CD4-positive, CD25-positive, alpha-beta regulatory T cell (primary cell): ENCODE measurements around the gene MARCHF5. TPM values are rescaled to one million over a fixed set of nuclear protein-coding genes. Genes with fewer than 3 reads are reported as not detected.
"Not testable (repeated sequence)": the region's sequence is repeated elsewhere in the genome, so short reads cannot be mapped to it uniquely, and the experiment has no call there.

Source experiments
- ATAC-seq, 2 donors: fragments of 150-1000 bp; cut with Tn5 transposase; one replicate each; pipeline ENCODE4 v1.10.0; 2021; ENCODE audit warnings: low read depth in 2 of 2, moderate number of reproducible peaks in 2 of 2, moderate library complexity in 1 of 2
- DNase-seq, 3 donors: peaks; one replicate each; pipeline versions ENCODE4 v3.0.0 to v3.0.0-alpha.2; 2012 to 2022; ENCODE audit warnings: mixed read lengths in 1 of 3
- H3K27ac ChIP-seq: one replicate; pipeline ENCODE4 v1.7.0; 2013; ENCODE audit warnings: mild to moderate bottlenecking, low read length; ENCODE audit not compliant: insufficient read depth, poor library complexity, severe bottlenecking
- H3K27me3 ChIP-seq: one replicate; pipeline ENCODE4 v1.7.0; 2013; ENCODE audit warnings: low read length; ENCODE audit not compliant: control insufficient read depth, insufficient read depth
- H3K36me3 ChIP-seq: one replicate; pipeline ENCODE4 v1.7.0; 2013; ENCODE audit warnings: mild to moderate bottlenecking, low read length, moderate library complexity; ENCODE audit not compliant: control insufficient read depth, insufficient read depth
- H3K4me1 ChIP-seq: 2 replicates; pipeline ENCODE4 v1.7.0; 2013; ENCODE audit warnings: mild to moderate bottlenecking, low read length; ENCODE audit not compliant: insufficient read depth, control insufficient read depth, poor library complexity, severe bottlenecking
- H3K4me3 ChIP-seq: one replicate; pipeline ENCODE4 v1.7.0; 2013; ENCODE audit warnings: low read depth, mild to moderate bottlenecking, low read length, moderate library complexity
- H3K9me3 ChIP-seq, 2 experiments: 1 replicate in 1 of 2; 2 replicates in 1 of 2; pipeline ENCODE4 v1.7.0; 2013; ENCODE audit warnings: low read length in 2 of 2, mild to moderate bottlenecking in 1 of 2, moderate library complexity in 1 of 2; ENCODE audit not compliant: control insufficient read depth in 2 of 2
- H3K27ac Mint-ChIP-seq, 3 donors: one replicate each; pipeline ENCODE4 v1.8.0; 2020 to 2022; ENCODE audit warnings: mild to moderate bottlenecking in 3 of 3, mixed read lengths in 3 of 3, moderate library complexity in 2 of 3
- H3K27me3 Mint-ChIP-seq: one replicate; pipeline ENCODE4 v1.8.0; 2022; ENCODE audit warnings: mild to moderate bottlenecking, mixed read lengths
- H3K36me3 Mint-ChIP-seq: one replicate; pipeline ENCODE4 v1.8.0; 2020; ENCODE audit warnings: mixed read lengths
- H3K4me1 Mint-ChIP-seq, 4 donors: one replicate each; pipeline ENCODE4 v1.8.0; 2020 to 2022; ENCODE audit warnings: mixed read lengths in 4 of 4, mild to moderate bottlenecking in 1 of 4
- H3K4me3 Mint-ChIP-seq, 4 donors: one replicate each; pipeline ENCODE4 v1.8.0; 2020 to 2022; ENCODE audit warnings: mild to moderate bottlenecking in 4 of 4, mixed read lengths in 4 of 4, moderate library complexity in 3 of 4
- H3K9me3 Mint-ChIP-seq, 7 donors: one replicate each; pipeline ENCODE4 v1.8.0; 2020 to 2022; ENCODE audit warnings: mixed read lengths in 7 of 7, mild to moderate bottlenecking in 3 of 7, moderate library complexity in 2 of 7
- polyA plus RNA-seq, 4 donors: library from polyadenylated mRNA; unstranded; fragments of 300-500 nt; fragmentation: Illumina TruSeq; gene quantifications; one replicate each; pipeline ENCODE4 v1.2.3, GENCODE V29; 2021
- total RNA-seq: library from RNA; stranded (reverse); gene quantifications from one replicate; pipeline ENCODE4 v1.2.3, GENCODE V29; 2022

Gene MARCHF5
- total and polyA plus RNA-seq, 5 donors from 2014 or later = 21.8 to 36.6 (median 27.2) TPM

GRCh38 chr10:92342796-92343195, 51.8 kb downstream of the MARCHF5 start:
- Histone ChIP-seq H3K9me3 (no peaks in the 10 kb centered on the region), H3K4me3 (no peak overlapping the region), H3K36me3 (peaks cover 20% of the 10 kb centered on the region), H3K4me1 (no peaks in the 10 kb centered on the region), H3K27ac (no peak overlapping the region), H3K27me3 (no peaks in the 10 kb centered on the region)
- peak overlapping the region in 1 of 3 donors; percentile 28 for H3K27ac Mint-ChIP-seq
- H3K27me3 Mint-ChIP-seq = no peaks in the 10 kb centered on the region
- no peak for DNase-seq
- H3K36me3 Mint-ChIP-seq = peaks cover 20% of the 10 kb centered on the region
- H3K9me3 Mint-ChIP-seq = no peaks in the 10 kb centered on the region
- no peak overlapping the region for H3K4me3 Mint-ChIP-seq
- H3K4me1 Mint-ChIP-seq = peaks cover 3 to 22% (median 6%) of the 10 kb centered on the region in 4 donors
- no peak for ATAC-seq

- not testable (repeated sequence) for H3K27me3 ChIP-seq, H3K27ac ChIP-seq, H3K4me1 ChIP-seq, H3K4me3 ChIP-seq, ATAC-seq, H3K4me3 Mint-ChIP-seq, H3K27me3 Mint-ChIP-seq, H3K9me3 Mint-ChIP-seq, DNase-seq, H3K9me3 ChIP-seq, H3K27ac Mint-ChIP-seq
- Mint-ChIP-seq H3K4me1 (peaks cover 0 to 16% (median 6%) of the 10 kb centered on the region in 4 donors), H3K36me3 (peaks cover 39% of the 10 kb centered on the region)
- H3K36me3 ChIP-seq = peaks cover 36% of the 10 kb centered on the region
Observed at GRCh38 chr10:92345575-92345974, 54.6 kb downstream of the MARCHF5 start.

GRCh38 chr10:92347035-92347676, 56.2 kb downstream of the MARCHF5 start:
- H3K4me3 Mint-ChIP-seq, ATAC-seq, H3K27me3 Mint-ChIP-seq, H3K27me3 ChIP-seq, H3K4me1 ChIP-seq, H3K4me3 ChIP-seq, H3K27ac ChIP-seq, H3K9me3 ChIP-seq, H3K9me3 Mint-ChIP-seq, DNase-seq, H3K27ac Mint-ChIP-seq: not testable (repeated sequence)
- Mint-ChIP-seq H3K36me3 (peaks cover 33% of the 10 kb centered on the region), H3K4me1 (peaks cover 0 to 16% (median 5%) of the 10 kb centered on the region in 4 donors)
- H3K36me3 ChIP-seq = peaks cover 39% of the 10 kb centered on the region

GRCh38 chr10:92350411-92350810, 59.4 kb downstream of the MARCHF5 start:
- peaks cover 26% of the 10 kb centered on the region for H3K36me3 ChIP-seq
- Mint-ChIP-seq H3K9me3 (no peaks in the 10 kb centered on the region), H3K4me3 (no peak overlapping the region), H3K4me1 (peaks cover 0 to 2% (median 0%) of the 10 kb centered on the region in 4 donors), H3K36me3 (peaks cover 19% of the 10 kb centered on the region), H3K27ac (peak overlapping the region in 1 of 3 donors; percentile 60), H3K27me3 (no peaks in the 10 kb centered on the region)
- DNase-seq (no peak), ATAC-seq (no peak)
- no peaks in the 10 kb centered on the region for H3K4me1 ChIP-seq
- no peak overlapping the region for H3K27ac ChIP-seq
- no peaks in the 10 kb centered on the region for H3K27me3 ChIP-seq
- H3K9me3 ChIP-seq = no peaks in the 10 kb centered on the region
- no peak overlapping the region for H3K4me3 ChIP-seq

GRCh38 chr10:92354587-92354986, 63.6 kb downstream of the MARCHF5 start:
- ATAC-seq (no peak), DNase-seq (no peak)
- Mint-ChIP-seq H3K27me3 (no peaks in the 10 kb centered on the region), H3K27ac (peak overlapping the region in 1 of 3 donors; percentile 56), H3K9me3 (peaks cover 0 to 4% (median 0%) of the 10 kb centered on the region in 7 donors), H3K4me1 (no peaks in the 10 kb centered on the region), H3K4me3 (no peak overlapping the region), H3K36me3 (peaks cover 7% of the 10 kb centered on the region)
- no peaks in the 10 kb centered on the region for H3K4me1 ChIP-seq
- no peaks in the 10 kb centered on the region for H3K27me3 ChIP-seq
- H3K9me3 ChIP-seq = no peaks in the 10 kb centered on the region
- no peak overlapping the region for H3K4me3 ChIP-seq
- peaks cover 20% of the 10 kb centered on the region for H3K36me3 ChIP-seq
- H3K27ac ChIP-seq = no peak overlapping the region

GRCh38 chr10:92356041-92356440, 65.1 kb downstream of the MARCHF5 start:
- Histone ChIP-seq H3K36me3 (peaks cover 5% of the 10 kb centered on the region), H3K27ac (no peak overlapping the region), H3K4me3 (no peak overlapping the region), H3K27me3 (no peaks in the 10 kb centered on the region), H3K9me3 (no peaks in the 10 kb centered on the region), H3K4me1 (no peaks in the 10 kb centered on the region)
- H3K4me3 Mint-ChIP-seq = no peak overlapping the region
- ATAC-seq (no peak), DNase-seq (no peak)
- H3K9me3 Mint-ChIP-seq = peaks cover 0 to 4% (median 0%) of the 10 kb centered on the region in 7 donors
- no peaks in the 10 kb centered on the region for H3K27me3 Mint-ChIP-seq
- no peaks in the 10 kb centered on the region for H3K36me3 Mint-ChIP-seq
- no peak overlapping the region for H3K27ac Mint-ChIP-seq
- H3K4me1 Mint-ChIP-seq = no peaks in the 10 kb centered on the region

DNA sequence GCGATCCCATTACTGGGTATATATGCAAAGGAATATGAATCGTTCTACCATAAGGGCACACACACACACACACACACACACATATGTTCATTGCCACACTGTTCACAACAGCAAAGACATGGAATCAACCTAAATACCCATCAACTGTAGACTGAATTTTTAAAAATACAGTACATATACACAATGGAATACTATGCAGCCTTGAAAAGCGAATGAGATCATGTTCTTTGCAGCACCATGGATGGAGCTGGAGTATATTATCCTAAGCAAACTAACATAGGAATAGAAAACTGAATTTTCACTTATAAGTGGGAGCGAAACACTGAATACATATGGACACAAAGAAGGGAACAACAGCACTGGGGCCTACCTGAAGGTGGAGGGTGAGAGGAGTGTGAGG, 72.5 kb downstream of the MARCHF5 start:
- ATAC-seq = no peak
- no peak overlapping the region for H3K4me3 ChIP-seq
- H3K36me3 ChIP-seq = no peaks in the 10 kb centered on the region
- H3K9me3 ChIP-seq = no peaks in the 10 kb centered on the region
- H3K27ac ChIP-seq = no peak overlapping the region
- no peaks in the 10 kb centered on the region for H3K4me1 ChIP-seq
- Mint-ChIP-seq H3K9me3 (peaks cover 0 to 3% (median 1%) of the 10 kb centered on the region in 7 donors), H3K27me3 (peaks cover 10% of the 10 kb centered on the region), H3K36me3 (no peaks in the 10 kb centered on the region), H3K4me3 (no peak overlapping the region), H3K27ac (no peak overlapping the region), H3K4me1 (no peaks in the 10 kb centered on the region)
- H3K27me3 ChIP-seq = peaks cover 3% of the 10 kb centered on the region
- DNase-seq = no peak

- peaks cover 14% of the 10 kb centered on the region for H3K27me3 Mint-ChIP-seq
- Histone ChIP-seq H3K4me1 (no peaks in the 10 kb centered on the region), H3K27me3 (peaks cover 1% of the 10 kb centered on the region), H3K4me3 (no peak overlapping the region), H3K36me3 (no peaks in the 10 kb centered on the region), H3K9me3 (no peaks in the 10 kb centered on the region), H3K27ac (no peak overlapping the region)
- peaks cover 0 to 3% (median 1%) of the 10 kb centered on the region in 7 donors for H3K9me3 Mint-ChIP-seq
- DNase-seq (no peak), ATAC-seq (no peak)
- H3K27ac Mint-ChIP-seq = no peak overlapping the region
- no peaks in the 10 kb centered on the region for H3K4me1 Mint-ChIP-seq
- H3K36me3 Mint-ChIP-seq = no peaks in the 10 kb centered on the region
- no peak overlapping the region for H3K4me3 Mint-ChIP-seq
Observed at GRCh38 chr10:92366412-92367021, 75.5 kb downstream of the MARCHF5 start.
